GM12865 (cell line): Measurements from ENCODE around the gene GPC6.

Experiments
- DNase-seq: peaks from one replicate; pipeline ENCODE4 v3.0.0; 2010; ENCODE audit warnings: low read depth
- H3K4me3 ChIP-seq: 2 replicates; pipeline ENCODE4 v1.5.1; 2011; ENCODE audit warnings: mild to moderate bottlenecking, low read depth, low read length, control low read depth
- TF ChIP-seq, protein P1 (sequence below): IDR thresholded peaks from 2 replicates; pipeline ENCODE4 v1.5.1; 2011; ENCODE audit warnings: low read length, control low read depth, low read depth, inconsistent platforms; ENCODE audit not compliant: insufficient read depth; ENCODE audit errors: missing control alignments

Gene GPC6

DNA sequence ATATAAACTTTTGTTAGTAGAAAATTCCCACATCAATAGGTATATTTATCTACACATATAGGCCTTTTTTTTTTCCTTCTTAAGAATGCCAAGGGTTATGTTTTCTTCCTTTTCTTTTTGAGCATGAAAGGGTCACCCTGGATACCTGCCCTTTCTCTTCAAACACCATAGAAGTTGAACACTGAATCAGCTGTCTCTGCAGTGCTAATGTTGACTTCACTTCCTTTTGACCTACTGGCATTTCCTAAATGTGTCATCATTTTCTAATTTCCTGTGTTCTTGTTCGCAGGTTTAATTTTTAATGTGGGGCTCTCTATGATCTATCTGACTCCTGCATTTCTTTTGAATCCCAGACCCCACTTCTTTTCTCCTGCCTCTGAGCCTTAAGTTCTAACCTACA, 532.0 kb downstream of the GPC6 start:
- TF ChIP-seq, protein P1, sequence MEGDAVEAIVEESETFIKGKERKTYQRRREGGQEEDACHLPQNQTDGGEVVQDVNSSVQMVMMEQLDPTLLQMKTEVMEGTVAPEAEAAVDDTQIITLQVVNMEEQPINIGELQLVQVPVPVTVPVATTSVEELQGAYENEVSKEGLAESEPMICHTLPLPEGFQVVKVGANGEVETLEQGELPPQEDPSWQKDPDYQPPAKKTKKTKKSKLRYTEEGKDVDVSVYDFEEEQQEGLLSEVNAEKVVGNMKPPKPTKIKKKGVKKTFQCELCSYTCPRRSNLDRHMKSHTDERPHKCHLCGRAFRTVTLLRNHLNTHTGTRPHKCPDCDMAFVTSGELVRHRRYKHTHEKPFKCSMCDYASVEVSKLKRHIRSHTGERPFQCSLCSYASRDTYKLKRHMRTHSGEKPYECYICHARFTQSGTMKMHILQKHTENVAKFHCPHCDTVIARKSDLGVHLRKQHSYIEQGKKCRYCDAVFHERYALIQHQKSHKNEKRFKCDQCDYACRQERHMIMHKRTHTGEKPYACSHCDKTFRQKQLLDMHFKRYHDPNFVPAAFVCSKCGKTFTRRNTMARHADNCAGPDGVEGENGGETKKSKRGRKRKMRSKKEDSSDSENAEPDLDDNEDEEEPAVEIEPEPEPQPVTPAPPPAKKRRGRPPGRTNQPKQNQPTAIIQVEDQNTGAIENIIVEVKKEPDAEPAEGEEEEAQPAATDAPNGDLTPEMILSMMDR = no peak
- DNase-seq = no peak

DNA sequence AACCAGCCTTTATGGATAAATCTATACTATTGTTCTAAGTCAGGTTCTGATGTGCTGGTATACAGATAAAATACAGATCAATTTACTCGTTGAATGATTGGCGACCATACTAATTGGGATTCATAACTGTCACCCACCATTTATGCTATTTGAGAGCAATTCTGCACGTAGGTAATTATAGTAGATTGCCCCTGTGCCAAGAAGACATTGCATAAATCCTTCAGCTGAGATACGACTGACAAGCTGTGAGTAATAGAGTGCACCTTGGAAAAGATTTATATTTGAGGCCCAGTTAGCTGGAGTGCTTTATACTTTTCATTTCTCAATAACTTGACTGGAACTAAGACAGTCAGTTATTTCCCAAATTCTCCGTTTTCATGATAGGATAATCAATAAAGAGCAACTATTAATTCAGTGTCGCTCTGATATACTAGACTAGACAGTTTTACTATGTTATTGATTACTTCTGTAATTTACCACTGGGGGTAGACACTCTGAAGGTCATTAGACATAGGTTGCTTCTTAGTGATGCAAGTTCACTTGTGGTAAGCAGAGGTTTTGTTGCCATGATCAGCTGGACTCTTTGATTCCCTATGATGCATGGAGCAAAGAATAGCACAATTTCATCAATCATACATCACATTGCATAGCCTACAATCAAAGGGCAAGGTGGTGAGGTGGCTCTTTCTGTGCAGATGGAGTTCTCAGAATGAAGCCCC, 536.3 kb downstream of the GPC6 start:
- no peak overlapping the region for H3K4me3 ChIP-seq
- TF ChIP-seq, protein P1 = no peak
- DNase-seq = no peak

More for the DNA sequence above, 532.0 kb downstream of the GPC6 start:
- no peak overlapping the region for H3K4me3 ChIP-seq

DNA sequence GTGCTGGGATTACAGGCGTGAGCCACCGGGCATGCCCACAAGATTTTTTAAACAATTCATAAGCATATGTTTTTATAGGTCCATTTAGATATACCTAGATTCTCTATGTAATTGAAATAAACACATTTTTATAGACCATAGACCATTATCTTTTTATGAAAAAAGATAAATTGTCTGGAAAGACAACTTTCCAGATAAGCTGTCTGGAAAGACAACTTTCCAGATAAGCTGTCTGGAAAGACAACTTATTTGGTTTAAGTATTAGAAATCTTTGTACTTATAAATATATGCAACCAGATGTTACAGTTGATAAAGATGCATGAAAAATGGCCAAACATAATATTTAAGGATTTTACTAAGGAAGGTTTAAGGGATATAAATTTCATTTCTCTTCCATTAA, 538.5 kb downstream of the GPC6 start:
- no peak for DNase-seq
- TF ChIP-seq, protein P1 = no peak
- H3K4me3 ChIP-seq = no peak overlapping the region

DNA sequence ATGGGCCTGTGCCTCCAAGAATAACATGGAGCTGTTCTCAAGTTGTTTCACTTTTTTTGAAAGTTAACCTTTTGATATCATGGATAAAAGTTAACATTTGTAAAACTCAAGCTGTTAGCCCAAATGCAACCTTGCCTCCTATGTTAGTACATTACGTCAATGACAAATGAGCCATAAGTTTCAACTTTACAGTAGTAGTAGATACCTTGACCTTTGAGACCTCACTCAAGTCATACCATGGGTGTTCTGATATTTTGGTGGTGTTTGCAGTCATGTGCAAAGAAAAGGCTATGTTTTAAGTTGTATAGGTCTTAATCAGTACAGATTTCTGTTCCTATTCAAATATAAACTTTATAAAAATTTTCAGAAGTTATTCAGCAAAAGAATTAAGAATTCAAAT, 539.2 kb downstream of the GPC6 start:
- H3K4me3 ChIP-seq = no peak overlapping the region
- no peak for DNase-seq
- TF ChIP-seq, protein P1 = no peak

DNA sequence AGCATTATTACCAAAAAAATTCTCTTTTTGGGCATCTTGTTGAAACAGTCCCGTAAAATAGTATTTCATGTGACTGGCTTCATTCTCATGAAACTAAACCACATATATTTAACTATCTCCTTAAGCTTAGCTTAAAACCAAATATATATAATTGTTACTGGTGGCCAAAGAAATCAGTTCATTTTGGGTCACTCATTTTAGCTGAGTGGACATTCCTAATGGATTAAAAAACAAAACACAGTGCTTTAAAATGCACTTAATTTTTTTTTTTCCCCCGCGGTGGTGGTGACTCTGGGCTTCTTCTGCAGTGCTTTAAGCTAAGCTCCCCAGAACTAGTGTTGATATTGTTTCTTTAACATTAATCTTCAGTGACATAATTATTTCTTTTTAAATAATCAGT, 540.1 kb downstream of the GPC6 start:
- TF ChIP-seq, protein P1 = no peak
- no peak for DNase-seq
- no peak overlapping the region for H3K4me3 ChIP-seq

DNA sequence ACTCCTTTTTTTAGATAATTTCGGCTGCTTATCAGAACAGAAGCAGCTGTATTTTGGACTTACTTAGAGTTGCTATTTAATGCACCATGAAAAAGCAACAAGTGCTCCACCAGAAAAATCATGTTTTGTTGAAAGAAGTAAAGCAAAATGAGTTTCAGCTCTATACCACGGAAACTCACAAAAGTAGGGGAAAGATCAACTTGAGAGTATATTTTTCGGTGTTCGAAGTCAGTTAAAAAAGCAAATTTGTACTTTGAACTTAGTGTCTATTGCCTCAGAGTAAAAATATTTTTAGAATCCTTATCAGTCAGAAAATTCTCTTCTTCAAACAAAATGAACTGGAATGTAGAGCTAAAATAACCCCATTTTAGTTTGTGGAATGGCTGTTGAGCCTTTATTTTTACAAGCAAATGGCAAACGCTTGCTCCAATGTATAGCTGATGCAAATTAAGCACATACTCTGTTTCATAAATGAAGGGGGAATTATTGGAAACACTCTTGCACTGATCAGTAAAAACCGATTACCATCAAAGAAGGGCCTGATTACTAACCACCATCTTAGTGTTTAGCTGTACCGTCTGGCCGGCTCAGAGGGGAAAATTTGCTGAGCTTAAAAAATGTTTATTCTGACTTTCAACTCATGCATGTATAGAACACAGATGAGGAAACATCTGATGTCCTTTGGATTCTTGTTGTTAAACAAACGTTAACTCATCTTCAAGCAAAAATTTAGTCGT, 540.7 kb downstream of the GPC6 start:
- no peak for DNase-seq
- H3K4me3 ChIP-seq = no peak overlapping the region
- TF ChIP-seq, protein P1 = no peak
